Ascending aorta (tissue), 2 donors: ENCODE data around the gene MYO1A. TPM values are rescaled to one million over a fixed set of nuclear protein-coding genes. Genes with fewer than 3 reads are reported as not detected.

ENCODE experiments used
- DNase-seq, 2 donors: peaks; one replicate each; pipeline ENCODE4 v3.0.0-alpha.2; 2019; ENCODE audit warnings: low spot score in 2 of 2
- H3K27ac ChIP-seq, 2 donors: fragments of 200-600 bp; sonication (generic); one replicate each; pipeline ENCODE4 v1.5.1; 2016 to 2017; ENCODE audit warnings: mild to moderate bottlenecking in 1 of 2
- H3K27me3 ChIP-seq: fragments of 200-600 bp; sonication (generic); one replicate; pipeline ENCODE4 v1.5.1; 2017
- H3K36me3 ChIP-seq, 2 donors: fragments of 200-600 bp; sonication (generic); one replicate each; pipeline ENCODE4 v1.5.1; 2016
- H3K4me1 ChIP-seq, 2 donors: fragments of 200-600 bp; sonication (generic); one replicate each; pipeline ENCODE4 v1.5.1; 2016 to 2017; ENCODE audit warnings: mild to moderate bottlenecking in 1 of 2
- H3K4me3 ChIP-seq, 2 donors: fragments of 200-600 bp; sonication (generic); one replicate each; pipeline ENCODE4 v1.5.1; 2016 to 2017; ENCODE audit warnings: mild to moderate bottlenecking in 1 of 2
- H3K9me3 ChIP-seq, 2 donors: fragments of 200-600 bp; sonication (generic); one replicate each; pipeline ENCODE4 v1.5.1; 2016
- CTCF ChIP-seq, 3 experiments: fragments of 200-600 bp in 2 of 3; fragments of 450-650 bp in 1 of 3; sonication (generic) in 2 of 3; IDR thresholded peaks; one replicate each; pipeline ENCODE4 v1.5.1; 2016 to 2019; ENCODE audit warnings: antibody characterized with exemption in 3 of 3, mild to moderate bottlenecking in 1 of 3, moderate library complexity in 1 of 3
- intact Hi-C: fragments of 100-400 bp; cut with DNase I; formaldehyde crosslinking; loops from one replicate; pipeline ENCODE4 v1.15.1; 2023
- total RNA-seq: library from RNA; depleted of rRNA; stranded (reverse); fragments of >200 nt; gene quantifications from one replicate; pipeline ENCODE4 v1.1.0, GENCODE V29; 2016

The MYO1A gene
- total RNA-seq, 1 donor from 2014 or later = not detected

- no peaks in the 10 kb centered on the region for H3K9me3 ChIP-seq
- intact Hi-C loops = no loop called here
- no peak overlapping the region for H3K4me3 ChIP-seq
- H3K4me1 ChIP-seq = no peaks in the 10 kb centered on the region
- H3K27me3 ChIP-seq = no peaks in the 10 kb centered on the region
- no peak overlapping the region for H3K27ac ChIP-seq
- DNase-seq = no peak
- no peak for TF ChIP-seq CTCF (IDR thresholded peaks at IDR 0.05)
- no peaks in the 10 kb centered on the region for H3K36me3 ChIP-seq
These were observed 5.0 kb downstream of the MYO1A start for GRCh38 chr12:57044889-57045288.

- no peaks in the 10 kb centered on the region for H3K9me3 ChIP-seq
- H3K4me3 ChIP-seq = no peak overlapping the region
- no peak for DNase-seq
- H3K27ac ChIP-seq = no peak overlapping the region
- H3K4me1 ChIP-seq = no peaks in the 10 kb centered on the region
- intact Hi-C loops = no loop called here
- no peaks in the 10 kb centered on the region for H3K27me3 ChIP-seq
- no peaks in the 10 kb centered on the region for H3K36me3 ChIP-seq
- TF ChIP-seq CTCF (IDR thresholded peaks at IDR 0.05) = no peak
These were observed 5.5 kb downstream of the MYO1A start for GRCh38 chr12:57044468-57044867.

GRCh38 chr12:57042695-57043094, 7.2 kb downstream of the MYO1A start:
- Histone ChIP-seq H3K27ac (no peak overlapping the region), H3K27me3 (no peaks in the 10 kb centered on the region), H3K9me3 (no peaks in the 10 kb centered on the region), H3K36me3 (no peaks in the 10 kb centered on the region), H3K4me3 (no peak overlapping the region), H3K4me1 (no peaks in the 10 kb centered on the region)
- intact Hi-C loops = no loop called here
- DNase-seq = no peak
- no peak for TF ChIP-seq CTCF (IDR thresholded peaks at IDR 0.05)

GRCh38 chr12:57040750-57041149, 9.2 kb downstream of the MYO1A start:
- H3K4me1 ChIP-seq = no peaks in the 10 kb centered on the region
- no peaks in the 10 kb centered on the region for H3K36me3 ChIP-seq
- no peaks in the 10 kb centered on the region for H3K9me3 ChIP-seq
- no peak overlapping the region for H3K4me3 ChIP-seq
- no peak overlapping the region for H3K27ac ChIP-seq
- no peak for DNase-seq
- no peaks in the 10 kb centered on the region for H3K27me3 ChIP-seq
- no peak for TF ChIP-seq CTCF (IDR thresholded peaks at IDR 0.05)
- intact Hi-C loops = no loop called here

- H3K4me1 ChIP-seq = no peaks in the 10 kb centered on the region
- no peak for DNase-seq
- no peaks in the 10 kb centered on the region for H3K27me3 ChIP-seq
- no peaks in the 10 kb centered on the region for H3K9me3 ChIP-seq
- H3K36me3 ChIP-seq = no peaks in the 10 kb centered on the region
- H3K27ac ChIP-seq = no peak overlapping the region
- no peak for TF ChIP-seq CTCF (IDR thresholded peaks at IDR 0.05)
- intact Hi-C loops = no loop called here
- no peak overlapping the region for H3K4me3 ChIP-seq
These were observed 9.7 kb downstream of the MYO1A start for GRCh38 chr12:57040211-57040610.
